Stimulated activated CD8-positive, alpha-beta memory T cell treated with anti-CD3 and anti-CD28 coated beads, Interleukin-15, amount 100 ng/mL, for 1 hour (primary cell): ENCODE data around the gene ELANE.
"Not testable (repeated sequence)": the region's sequence is repeated elsewhere in the genome, so short reads cannot be mapped to it uniquely, and the experiment has no call there.

Experiments used
- DNase-seq: peaks from one replicate; pipeline ENCODE4 v3.0.0-alpha.2; 2020; ENCODE audit warnings: low read depth

ELANE gene

DNA sequence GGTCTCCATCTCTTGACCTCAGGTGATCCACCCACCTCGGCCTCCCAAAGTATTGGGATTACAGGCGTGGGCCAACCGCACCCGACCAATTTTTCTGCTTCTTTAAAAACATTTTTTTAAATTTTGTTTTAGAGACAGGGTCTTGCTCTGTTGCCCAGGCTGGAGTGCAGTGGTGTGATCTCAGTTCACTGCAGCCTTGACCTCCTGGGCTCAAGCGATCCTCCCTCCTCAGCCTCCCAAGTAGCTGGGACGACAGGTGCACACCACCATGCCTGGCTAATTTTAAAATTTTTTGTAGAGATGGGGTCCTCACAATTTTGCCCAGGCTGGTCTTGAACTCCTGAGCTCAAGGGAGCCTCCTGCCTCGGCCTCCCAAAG is 9.3 kb upstream of the ELANE start:
- not testable (repeated sequence) for DNase-seq

DNA sequence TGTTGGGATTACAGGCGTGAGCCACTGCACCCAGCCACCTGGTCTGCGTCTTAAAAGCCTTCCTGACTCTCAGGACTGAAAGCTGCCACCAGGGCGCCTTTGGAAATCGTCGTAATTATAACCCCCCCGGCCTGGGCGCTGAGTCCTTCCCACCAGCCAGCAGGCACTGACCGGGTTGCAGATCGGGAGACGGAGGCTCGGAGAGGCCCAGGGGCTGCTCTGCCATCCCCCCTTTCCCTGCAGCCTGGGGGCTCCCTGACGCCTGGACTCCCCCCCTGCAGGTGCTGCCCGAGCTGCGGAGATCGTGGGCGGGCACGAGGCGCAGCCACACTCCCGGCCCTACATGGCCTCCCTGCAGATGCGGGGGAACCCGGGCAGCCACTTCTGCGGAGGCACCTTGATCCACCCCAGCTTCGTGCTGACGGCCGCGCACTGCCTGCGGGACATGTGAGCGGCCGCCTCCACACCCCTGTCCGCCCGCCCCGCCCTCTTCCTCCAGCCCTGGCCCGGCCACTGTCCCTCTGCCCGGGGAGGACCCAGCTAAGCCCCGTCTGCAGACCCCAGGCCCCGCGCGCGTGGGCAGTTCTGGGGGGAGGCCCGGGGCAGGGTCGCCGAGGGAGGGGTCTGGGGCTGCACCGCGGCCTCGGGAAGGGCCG is 8.8 kb upstream of the ELANE start:
- DNase-seq: no peak

DNA sequence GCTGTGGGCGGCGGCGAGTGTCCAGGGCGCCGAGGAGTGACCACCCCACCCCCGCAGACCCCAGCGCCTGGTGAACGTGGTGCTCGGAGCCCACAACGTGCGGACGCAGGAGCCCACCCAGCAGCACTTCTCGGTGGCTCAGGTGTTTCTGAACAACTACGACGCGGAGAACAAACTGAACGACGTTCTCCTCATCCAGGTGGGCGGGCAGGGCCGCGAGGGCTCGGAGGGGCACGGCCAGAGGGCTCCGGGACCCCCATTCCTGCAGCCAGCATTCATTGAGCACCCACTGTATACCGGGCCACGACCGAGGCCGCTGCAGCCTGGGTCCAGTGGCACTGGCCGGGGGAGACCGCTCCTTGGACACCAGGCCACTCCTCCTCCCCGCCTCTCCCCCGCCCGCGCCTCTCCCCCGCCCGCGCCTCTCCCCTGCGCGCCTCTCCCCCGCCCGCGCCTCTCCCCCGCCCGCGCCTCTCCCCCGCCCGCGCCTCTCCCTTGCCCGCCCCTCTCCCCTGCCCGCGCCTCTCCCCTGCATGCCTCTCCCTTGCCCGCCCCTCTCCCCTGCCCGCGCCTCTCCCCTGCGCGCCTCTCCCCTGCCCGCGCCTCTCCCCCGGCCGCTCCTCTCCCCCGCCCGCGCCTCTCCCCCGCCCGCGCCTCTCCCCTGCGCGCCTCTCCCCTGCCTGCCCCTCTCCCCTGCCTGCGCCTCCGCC is 8.1 kb upstream of the ELANE start:
- no peak for DNase-seq

DNA sequence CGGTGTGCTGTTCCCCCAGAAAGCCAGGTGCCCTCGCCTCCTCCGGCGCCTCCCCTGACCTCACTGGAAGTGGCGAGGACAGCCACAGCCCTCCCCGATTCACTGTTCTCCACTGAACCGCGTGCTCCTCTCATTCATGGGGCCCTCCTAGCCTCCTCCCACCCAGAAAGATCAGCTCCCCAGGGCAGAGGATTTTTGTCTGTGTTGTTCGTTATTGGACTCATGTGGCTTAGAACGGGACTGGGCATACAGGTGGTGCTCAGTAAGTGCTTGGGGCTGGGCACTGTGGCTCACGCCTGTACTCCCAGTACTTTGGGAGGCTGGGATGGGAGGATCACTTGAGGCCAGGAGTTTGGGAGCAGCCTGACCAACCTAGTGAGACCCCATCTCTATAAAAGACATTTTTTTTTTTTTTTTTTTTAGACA is 7.5 kb upstream of the ELANE start:
- no peak for DNase-seq

DNA sequence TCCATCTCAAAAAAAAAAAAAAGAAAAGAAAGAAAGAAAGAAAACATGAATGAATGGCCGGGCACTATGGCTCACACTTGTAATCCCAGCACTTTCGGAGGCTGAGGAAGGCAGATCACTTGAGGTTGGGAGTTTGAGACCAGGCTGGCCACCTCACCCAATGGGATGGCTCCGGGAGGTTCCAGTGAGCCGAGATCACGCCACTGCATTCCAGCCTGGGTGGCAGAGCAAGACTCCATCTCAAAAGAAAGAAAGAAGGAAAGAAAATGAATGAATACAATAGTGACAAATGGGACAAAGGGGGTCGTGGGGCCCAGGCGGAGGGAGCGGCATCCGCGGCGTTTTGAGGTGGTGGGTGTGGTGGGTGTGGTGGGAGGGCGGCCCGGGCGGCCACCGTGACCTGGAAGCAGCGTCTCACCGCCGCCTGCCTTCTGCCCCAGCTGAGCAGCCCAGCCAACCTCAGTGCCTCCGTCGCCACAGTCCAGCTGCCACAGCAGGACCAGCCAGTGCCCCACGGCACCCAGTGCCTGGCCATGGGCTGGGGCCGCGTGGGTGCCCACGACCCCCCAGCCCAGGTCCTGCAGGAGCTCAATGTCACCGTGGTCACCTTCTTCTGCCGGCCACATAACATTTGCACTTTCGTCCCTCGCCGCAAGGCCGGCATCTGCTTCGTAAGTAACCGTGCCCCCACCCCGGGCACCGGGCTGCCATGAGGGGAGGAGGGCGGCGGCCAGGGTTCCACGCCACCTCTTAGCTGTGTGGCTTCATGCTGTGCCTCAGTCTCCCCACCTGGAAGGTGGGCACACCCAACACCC is 6.2 kb upstream of the ELANE start:
- no peak for DNase-seq

DNA sequence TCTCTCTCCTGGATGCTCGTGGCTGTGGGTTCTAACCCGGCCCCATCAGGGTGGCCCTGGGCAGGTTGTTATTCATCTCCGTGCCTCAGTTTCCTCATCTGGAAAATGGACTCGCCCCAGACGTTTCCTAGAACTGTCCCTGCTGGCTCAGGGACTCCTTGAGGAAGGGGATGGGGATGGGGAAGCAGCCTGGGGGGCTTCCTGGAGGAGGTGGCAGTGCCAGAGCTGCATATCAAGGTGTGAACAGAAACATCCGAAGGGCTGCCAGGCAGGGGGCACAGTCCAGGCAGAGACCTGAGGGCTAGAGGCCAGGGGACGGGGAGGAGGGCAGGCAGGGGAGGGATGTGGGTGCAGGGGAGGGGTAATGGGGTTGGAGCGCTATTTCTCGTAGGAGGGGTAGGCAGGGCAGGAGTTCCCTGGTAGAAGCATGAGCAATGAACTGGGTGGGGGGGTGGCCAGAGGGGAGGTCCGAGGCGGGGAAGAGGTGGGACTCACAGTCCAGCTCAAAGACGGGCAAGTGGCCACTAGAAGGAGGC is 3.6 kb upstream of the ELANE start:
- DNase-seq: no peak

DNA sequence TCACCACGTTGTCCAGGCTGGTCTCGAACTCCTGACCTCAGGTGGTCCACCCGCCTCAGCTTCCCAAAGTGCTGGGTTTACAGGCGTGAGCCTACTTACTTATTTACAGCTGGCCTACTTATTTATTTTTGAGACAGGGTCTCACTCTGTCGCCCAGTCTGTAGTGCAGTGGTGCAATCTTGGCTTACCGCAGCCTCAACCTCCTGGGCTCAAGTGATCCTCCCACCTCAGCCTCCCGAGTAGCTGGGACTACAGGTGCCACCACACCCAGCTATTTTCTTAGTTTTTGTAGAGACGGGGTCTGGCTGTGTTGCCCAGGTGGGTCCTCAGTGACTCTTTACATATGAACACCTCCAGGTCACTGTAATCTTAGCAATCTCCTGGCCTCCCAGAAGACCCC is 2.9 kb upstream of the ELANE start:
- not testable (repeated sequence) for DNase-seq

DNA sequence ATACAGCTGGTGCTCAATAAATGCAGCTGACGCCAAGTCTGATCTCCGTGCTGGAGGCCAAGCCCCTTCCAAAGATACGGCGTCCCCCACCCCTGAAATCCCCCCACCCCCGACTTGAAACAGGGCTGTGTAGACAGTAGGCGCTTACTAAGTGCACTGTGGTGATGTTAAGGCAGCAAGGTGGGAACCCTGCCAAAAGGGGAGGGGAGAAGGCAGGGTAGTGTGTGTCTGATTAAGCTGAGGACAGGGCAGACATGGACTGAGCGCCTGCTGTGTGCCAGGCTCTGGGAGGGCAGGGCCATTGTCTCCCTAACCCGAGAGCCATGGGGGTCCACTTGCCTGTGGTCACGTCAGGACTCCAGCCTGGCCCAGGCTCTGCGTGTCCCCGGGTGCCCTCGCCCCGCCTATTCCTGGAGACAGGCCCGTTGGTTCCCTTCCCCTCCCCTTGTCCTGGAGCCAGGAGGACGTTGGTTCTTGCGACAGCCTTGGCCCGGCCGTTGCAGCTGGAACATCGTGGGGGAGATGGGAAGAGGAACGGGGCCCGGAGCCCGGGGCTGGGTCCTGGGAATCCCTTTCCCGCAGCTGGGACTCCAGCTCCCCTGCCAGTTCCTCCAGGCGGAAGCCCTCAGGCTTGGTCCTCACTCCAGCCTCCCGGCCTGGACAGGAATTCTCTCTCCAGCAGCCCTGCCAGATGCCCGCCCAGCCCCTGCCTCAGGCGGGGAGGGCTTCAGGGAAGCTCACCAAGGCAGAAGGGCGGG is 1.7 kb upstream of the ELANE start:
- no peak for DNase-seq

DNA sequence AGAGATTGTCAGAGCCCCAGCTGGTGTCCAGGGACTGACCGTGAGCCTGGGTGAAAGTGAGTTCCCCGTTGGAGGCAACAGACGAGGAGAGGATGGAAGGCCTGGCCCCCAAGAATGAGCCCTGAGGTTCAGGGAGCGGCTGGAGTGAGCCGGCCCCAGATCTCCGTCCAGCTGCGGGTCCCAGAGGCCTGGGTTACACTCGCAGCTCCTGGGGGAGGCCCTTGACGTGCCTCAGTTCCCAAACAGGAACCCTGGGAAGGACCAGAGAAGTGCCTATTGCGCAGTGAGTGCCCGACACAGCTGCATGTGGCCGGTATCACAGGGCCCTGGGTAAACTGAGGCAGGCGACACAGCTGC is 1.1 kb upstream of the ELANE start:
- no peak for DNase-seq

DNA sequence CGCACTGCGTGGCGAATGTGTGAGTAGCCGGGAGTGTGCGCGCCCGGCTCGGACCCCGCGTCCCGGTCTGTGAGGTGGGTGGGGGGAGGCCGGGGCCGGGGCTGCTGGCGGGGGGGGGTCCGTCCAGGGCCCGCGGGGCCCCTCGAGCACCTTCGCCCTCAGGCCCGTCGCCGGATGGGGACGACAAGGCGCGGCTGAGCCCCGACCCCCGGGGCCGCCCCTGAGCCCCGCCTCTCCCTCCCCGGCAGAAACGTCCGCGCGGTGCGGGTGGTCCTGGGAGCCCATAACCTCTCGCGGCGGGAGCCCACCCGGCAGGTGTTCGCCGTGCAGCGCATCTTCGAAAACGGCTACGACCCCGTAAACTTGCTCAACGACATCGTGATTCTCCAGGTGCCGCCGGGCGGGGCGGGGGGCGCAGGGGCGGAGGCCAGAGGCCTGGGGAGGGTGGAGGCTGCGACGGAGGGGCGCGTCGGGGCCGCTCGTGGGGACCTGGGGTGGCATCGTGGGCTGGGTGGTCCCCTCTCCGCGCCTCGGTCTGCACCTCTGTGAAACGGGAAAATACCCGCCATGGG is 997 bp downstream of the ELANE start:
- DNase-seq: no peak

DNA sequence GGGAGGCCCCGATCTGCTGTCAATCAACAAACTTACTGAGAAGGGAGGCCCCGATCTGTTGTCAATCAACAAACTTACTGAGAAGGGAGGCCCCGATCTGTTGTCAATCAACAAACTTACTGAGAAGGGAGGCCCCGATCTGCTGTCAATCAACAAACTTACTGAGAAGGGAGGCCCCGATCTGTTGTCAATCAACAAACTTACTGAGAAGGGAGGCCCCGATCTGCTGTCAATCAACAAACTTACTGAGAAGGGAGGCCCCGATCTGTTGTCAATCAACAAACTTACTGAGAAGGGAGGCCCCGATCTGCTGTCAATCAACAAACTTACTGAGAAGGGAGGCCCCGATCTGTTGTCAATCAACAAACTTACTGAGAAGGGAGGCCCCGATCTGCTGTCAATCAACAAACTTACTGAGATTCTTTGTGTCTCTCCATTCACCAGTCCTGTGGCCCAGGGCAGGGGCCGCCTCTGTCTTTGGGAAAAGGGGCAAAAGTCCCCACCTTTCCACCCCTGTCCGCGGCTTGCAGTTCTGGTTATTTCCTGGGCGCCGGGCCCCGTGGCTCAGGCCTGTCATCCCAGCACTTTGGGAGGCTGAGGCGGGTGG is 1.6 kb downstream of the ELANE start:
- DNase-seq: not testable (repeated sequence)

DNA sequence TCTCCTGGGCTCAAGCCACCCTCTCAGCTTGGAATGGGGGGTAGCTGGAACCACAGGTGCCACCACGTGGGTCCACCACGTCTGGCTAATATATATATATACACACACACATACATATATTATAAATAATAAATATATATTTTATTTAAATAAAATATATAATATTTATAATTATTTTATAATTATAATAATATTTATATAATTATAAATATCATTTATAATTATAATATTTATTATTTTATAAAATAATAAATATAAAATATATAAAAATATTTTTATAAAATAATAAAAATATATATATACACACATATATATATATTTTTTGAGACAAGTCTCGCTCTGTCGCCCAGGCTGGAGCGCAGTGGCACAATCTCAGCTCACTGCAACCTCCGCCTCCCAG is 2.4 kb downstream of the ELANE start:
- no peak for DNase-seq

DNA sequence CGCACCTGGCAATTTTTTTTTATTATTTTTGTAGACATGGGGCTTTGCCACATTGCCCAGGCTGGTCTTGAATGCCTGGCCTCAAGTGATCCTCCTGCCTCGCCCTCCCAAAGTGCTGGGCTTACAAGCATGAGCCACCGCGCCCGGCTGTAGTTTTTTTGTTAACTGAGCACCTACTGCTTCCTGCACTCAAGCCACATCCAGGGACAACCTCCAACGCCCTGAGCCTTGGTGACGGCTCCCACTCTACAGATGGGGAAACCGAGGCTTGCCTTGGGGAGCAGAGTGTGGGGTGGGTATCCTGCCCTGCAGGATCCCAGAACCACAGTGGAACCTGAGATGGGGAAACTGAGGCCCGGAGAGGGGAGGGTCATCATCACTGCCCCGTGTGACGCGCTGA is 3.0 kb downstream of the ELANE start:
- DNase-seq: no peak

DNA sequence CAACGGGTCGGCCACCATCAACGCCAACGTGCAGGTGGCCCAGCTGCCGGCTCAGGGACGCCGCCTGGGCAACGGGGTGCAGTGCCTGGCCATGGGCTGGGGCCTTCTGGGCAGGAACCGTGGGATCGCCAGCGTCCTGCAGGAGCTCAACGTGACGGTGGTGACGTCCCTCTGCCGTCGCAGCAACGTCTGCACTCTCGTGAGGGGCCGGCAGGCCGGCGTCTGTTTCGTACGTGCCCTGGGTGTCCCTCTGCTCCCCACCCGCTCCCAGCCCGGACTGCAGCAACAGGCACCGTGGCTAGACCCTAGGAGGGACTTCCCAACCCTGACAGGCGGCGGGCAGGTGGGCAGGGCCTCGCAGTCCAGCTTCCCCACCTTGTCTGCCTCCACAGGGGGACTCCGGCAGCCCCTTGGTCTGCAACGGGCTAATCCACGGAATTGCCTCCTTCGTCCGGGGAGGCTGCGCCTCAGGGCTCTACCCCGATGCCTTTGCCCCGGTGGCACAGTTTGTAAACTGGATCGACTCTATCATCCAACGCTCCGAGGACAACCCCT is 3.5 kb downstream of the ELANE start:
- no peak for DNase-seq

DNA sequence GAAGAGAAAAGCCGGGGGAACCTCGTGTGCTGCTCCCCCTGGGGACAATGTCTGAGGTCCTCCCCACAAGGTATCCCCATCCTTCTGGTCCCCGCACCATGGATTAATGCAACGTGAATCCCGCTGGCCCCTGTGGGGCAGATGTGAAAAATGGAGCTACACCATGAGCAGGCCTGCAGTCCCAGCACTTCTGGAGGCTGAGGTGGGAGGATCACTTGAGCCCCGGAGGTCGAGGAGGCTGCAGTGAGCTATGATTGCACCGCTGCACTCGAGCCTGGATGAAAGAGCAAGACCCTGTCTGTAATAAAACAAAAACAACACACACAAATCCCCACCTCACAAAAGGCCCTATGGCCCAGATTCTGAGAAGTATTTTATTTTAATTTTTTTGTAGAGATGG is 6.2 kb downstream of the ELANE start:
- no peak for DNase-seq

DNA sequence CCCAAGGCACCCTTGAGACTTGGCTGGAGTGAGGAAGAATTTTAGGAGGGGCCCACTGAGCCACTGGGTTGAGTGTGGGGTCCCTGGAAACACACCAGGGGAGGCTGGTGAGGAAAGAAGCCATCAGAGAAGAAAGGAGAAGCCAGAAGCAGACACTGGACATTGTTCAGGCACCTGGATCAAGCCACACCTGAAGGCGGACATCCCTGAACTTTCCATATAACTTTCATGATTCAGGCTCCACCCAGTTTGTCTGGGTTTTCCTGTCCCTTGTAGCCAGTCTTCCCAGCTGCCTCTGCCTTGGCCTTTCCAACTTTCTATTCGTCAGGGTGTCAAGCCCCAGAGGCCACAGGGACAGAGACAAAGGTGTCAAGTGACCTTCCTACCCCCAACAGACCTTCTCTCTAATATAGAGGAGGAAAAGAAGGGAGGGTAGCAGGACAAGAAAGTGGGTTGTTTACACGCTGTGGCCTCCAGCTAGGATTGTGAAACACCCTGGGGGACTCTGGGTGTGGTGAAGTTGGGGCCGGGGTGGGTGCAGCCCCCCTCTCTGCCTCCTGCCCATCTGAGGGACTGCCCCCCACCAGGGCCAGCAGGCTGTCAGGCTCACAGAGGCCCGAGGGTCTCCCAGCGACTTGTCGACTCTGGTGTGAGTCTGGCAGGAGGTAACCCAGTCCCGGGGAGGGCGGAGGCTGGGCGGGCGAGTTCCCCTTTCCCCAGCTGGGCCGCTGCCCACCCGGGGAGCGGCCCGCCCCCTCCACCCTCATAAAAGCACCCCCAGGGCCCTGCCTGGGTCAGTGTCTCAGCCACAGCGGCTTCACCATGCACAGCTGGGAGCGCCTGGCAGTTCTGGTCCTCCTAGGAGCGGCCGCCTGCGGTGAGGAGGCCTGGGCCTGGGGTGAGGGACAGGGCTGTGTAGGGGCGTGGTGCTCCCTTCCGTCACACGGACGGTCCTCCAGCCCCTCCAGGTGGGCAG is 7.1 kb downstream of the ELANE start, which contains the start of gene CFD:
TSS of gene CFD (plus strand) at position 797 of the 976 bp plus-strand sequence. CDS start at position 823, 26 bp downstream.
- no peak for DNase-seq

DNA sequence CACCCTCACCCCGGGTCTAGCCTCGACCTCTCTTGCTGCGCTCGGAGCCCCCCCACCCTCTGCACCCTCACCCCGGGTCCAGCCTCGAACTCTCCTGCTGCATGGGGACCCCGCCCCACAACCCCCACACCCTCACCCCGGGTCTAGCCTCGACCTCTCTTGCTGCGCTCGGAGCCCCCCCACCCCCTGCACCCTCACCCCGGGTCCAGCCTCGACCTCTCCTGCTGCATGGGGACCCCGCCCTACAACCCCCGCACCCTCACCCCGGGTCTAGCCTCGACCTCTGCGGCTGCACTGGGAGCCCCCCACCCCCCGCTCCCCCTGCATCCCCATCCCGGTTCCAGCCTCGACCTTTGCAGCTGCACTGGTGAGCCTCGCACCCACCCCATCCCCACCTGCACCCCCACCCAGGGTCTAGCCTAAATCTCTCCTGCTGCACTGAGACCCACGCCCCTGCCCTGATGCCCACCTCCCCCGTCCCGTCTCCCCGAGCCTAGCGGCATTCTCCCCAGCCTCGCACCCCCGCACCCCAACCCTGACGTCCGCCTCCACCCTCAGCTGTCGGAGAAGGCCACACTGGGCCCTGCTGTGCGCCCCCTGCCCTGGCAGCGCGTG is 9.1 kb downstream of the ELANE start:
- no peak for DNase-seq

DNA sequence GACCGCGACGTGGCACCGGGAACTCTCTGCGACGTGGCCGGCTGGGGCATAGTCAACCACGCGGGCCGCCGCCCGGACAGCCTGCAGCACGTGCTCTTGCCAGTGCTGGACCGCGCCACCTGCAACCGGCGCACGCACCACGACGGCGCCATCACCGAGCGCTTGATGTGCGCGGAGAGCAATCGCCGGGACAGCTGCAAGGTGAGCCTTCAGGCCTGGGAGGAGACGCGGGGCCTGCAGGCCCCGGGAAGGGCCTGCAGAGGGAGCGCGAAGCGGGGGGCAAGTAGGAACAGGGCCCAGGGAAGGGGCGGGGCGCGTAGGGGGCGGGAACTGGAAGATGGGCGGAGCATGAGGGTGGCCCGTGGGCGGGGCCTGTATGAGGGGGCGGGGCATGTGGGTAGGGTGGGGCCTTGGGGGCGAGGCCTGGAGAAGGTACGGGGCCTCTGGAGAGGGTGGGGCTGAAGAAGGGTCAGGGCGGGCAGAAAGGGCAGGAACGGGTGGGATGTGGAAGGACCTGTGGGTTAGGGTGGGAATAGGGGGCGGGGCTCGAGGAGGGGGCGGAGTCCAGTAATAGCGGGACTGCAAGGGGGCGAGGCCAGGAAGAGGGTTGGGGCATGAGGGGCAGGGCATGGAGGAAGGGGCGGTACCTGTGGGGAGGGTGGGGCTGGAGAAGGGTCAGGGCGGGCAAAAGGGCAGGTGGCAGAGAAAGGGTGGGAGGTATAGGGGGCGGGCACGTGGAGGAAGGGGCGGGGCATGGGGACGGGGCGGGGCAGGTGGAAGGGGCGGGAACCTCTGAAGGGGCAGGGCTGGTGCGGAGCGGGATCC is 9.9 kb downstream of the ELANE start:
- peak; percentile 54 for DNase-seq
